ENCODE data around the gene MVK. TPM values are rescaled to one million over a fixed set of nuclear protein-coding genes. Genes with fewer than 3 reads are reported as not detected.

Gene MVK
- total RNA-seq, 1 donor, result 9.7 TPM

GRCh38 chr12:109630107-109630506 lies 56.5 kb downstream of the MVK start:
- H3K4me3 ChIP-seq (ENCODE audit: low read depth, low read length), result no peak overlapping the region
- TF ChIP-seq CTCF (IDR thresholded peaks at IDR 0.05; ENCODE audit: insufficient read depth, low read length), result no peak
- DNase-seq (ENCODE audit: low read depth), result no peak

- H3K4me3 ChIP-seq (ENCODE audit: low read depth, low read length), result no peak overlapping the region
- TF ChIP-seq CTCF (IDR thresholded peaks at IDR 0.05; ENCODE audit: insufficient read depth, low read length), result no peak
- DNase-seq (ENCODE audit: low read depth), result no peak
Observed at GRCh38 chr12:109630815-109631214, 57.2 kb downstream of the MVK start.

- no peak overlapping the region for H3K4me3 ChIP-seq (ENCODE audit: low read depth, low read length)
- no peak for TF ChIP-seq CTCF (IDR thresholded peaks at IDR 0.05; ENCODE audit: insufficient read depth, low read length)
- DNase-seq (ENCODE audit: low read depth), result no peak
Observed at GRCh38 chr12:109631302-109631701, 57.7 kb downstream of the MVK start.

GRCh38 chr12:109631751-109632150 lies 58.2 kb downstream of the MVK start:
- no peak for DNase-seq (ENCODE audit: low read depth)
- TF ChIP-seq CTCF (IDR thresholded peaks at IDR 0.05; ENCODE audit: insufficient read depth, low read length), result no peak
- H3K4me3 ChIP-seq (ENCODE audit: low read depth, low read length), result no peak overlapping the region

- DNase-seq (ENCODE audit: low read depth), result no peak
- no peak overlapping the region for H3K4me3 ChIP-seq (ENCODE audit: low read depth, low read length)
- no peak for TF ChIP-seq CTCF (IDR thresholded peaks at IDR 0.05; ENCODE audit: insufficient read depth, low read length)
Observed at GRCh38 chr12:109632342-109632741, 58.7 kb downstream of the MVK start.

- no peak for DNase-seq (ENCODE audit: low read depth)
- no peak overlapping the region for H3K4me3 ChIP-seq (ENCODE audit: low read depth, low read length)
- no peak for TF ChIP-seq CTCF (IDR thresholded peaks at IDR 0.05; ENCODE audit: insufficient read depth, low read length)
Observed at GRCh38 chr12:109635717-109636116, 62.1 kb downstream of the MVK start.

- TF ChIP-seq CTCF (IDR thresholded peaks at IDR 0.05; ENCODE audit: insufficient read depth, low read length), result no peak
- DNase-seq (ENCODE audit: low read depth), result no peak
- H3K4me3 ChIP-seq (ENCODE audit: low read depth, low read length), result no peak overlapping the region
Observed at GRCh38 chr12:109637348-109637747, 63.8 kb downstream of the MVK start.
